ENCODE measurements around the gene PSMG1. TPM values are rescaled to one million over a fixed set of nuclear protein-coding genes. Genes with fewer than 3 reads are reported as not detected.

PSMG1 gene
- polyA plus RNA-seq, 1 of the 3 experiments (the other 2 are of a cell fraction), result 39.6 TPM

GRCh38 chr21:39224930-39225329 lies 41.7 kb upstream of the PSMG1 start:
- POLR2A ChIA-PET, result no interaction called here
- Histone ChIP-seq H3K36me3 (replicated peaks in 1 of 2; ENCODE audit: control insufficient read depth in 1 of 2, insufficient read depth in 2 of 2, low read length in 1 of 2) (peaks cover 73 to 79% of the 10 kb centered on the region in 2 experiments), H3K4me3 (ENCODE audit: low read depth in 2 of 2, low read length in 1 of 2) (no peak overlapping the region), H2AFZ (ENCODE audit: low read depth) (no peak overlapping the region), H3K79me2 (ENCODE audit: insufficient read depth) (no peaks in the 10 kb centered on the region), H3K27me3 (ENCODE audit: insufficient read depth) (no peaks in the 10 kb centered on the region), H3K9me2 (no peaks in the 10 kb centered on the region), H4K20me1 (ENCODE audit: insufficient read depth) (no peaks in the 10 kb centered on the region), H3F3A (replicated peaks; ENCODE audit: insufficient read depth) (no peaks in the 10 kb centered on the region), H3K4me1 (ENCODE audit: control insufficient read depth in 1 of 2, insufficient read depth in 2 of 2, low read depth in 1 of 2, low read length in 1 of 2) (no peaks in the 10 kb centered on the region), H3K27ac (ENCODE audit: low read depth in 2 of 2, low read length in 1 of 2) (no peak overlapping the region), H3K9me3 (no peaks in the 10 kb centered on the region), H3K9ac (no peak overlapping the region), H3K4me2 (no peak overlapping the region)
- CTCF ChIA-PET, result no interaction called here
- WGBS (ENCODE audit: low lambda C conversion rate), result 100% methylated on average over 3 of the region's 3 CpGs
- TF ChIP-seq GABPA (IDR thresholded peaks at IDR 0.05; ENCODE audit: low read depth), result no peak
- TF ChIP-seq SIN3A (IDR thresholded peaks at IDR 0.05; ENCODE audit: borderline replicate concordance, low read depth, low read length), result no peak
- no peak for TF ChIP-seq RCOR1 (IDR thresholded peaks at IDR 0.05; ENCODE audit: low read length)
- TF ChIP-seq MXI1 (IDR thresholded peaks at IDR 0.05; ENCODE audit: low read depth, low read length), result no peak
- TF ChIP-seq TEAD4 (IDR thresholded peaks at IDR 0.05; ENCODE audit: borderline replicate concordance, insufficient read depth), result no peak
- TF ChIP-seq, protein P1, sequence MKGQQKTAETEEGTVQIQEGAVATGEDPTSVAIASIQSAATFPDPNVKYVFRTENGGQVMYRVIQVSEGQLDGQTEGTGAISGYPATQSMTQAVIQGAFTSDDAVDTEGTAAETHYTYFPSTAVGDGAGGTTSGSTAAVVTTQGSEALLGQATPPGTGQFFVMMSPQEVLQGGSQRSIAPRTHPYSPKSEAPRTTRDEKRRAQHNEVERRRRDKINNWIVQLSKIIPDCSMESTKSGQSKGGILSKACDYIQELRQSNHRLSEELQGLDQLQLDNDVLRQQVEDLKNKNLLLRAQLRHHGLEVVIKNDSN (IDR thresholded peaks at IDR 0.05; ENCODE audit: borderline replicate concordance, low read depth), result no peak
- no peak for TF ChIP-seq NFIC (IDR thresholded peaks at IDR 0.05; ENCODE audit: borderline replicate concordance)
- TF ChIP-seq, protein P2, sequence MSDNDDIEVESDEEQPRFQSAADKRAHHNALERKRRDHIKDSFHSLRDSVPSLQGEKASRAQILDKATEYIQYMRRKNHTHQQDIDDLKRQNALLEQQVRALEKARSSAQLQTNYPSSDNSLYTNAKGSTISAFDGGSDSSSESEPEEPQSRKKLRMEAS (IDR thresholded peaks at IDR 0.05; ENCODE audit: low read depth), result no peak
- TF ChIP-seq CHD2 (IDR thresholded peaks at IDR 0.05; ENCODE audit: low read length, partially characterized antibody), result no peak
- TF ChIP-seq JUND (IDR thresholded peaks at IDR 0.05), result no peak
- TF ChIP-seq, protein P3, sequence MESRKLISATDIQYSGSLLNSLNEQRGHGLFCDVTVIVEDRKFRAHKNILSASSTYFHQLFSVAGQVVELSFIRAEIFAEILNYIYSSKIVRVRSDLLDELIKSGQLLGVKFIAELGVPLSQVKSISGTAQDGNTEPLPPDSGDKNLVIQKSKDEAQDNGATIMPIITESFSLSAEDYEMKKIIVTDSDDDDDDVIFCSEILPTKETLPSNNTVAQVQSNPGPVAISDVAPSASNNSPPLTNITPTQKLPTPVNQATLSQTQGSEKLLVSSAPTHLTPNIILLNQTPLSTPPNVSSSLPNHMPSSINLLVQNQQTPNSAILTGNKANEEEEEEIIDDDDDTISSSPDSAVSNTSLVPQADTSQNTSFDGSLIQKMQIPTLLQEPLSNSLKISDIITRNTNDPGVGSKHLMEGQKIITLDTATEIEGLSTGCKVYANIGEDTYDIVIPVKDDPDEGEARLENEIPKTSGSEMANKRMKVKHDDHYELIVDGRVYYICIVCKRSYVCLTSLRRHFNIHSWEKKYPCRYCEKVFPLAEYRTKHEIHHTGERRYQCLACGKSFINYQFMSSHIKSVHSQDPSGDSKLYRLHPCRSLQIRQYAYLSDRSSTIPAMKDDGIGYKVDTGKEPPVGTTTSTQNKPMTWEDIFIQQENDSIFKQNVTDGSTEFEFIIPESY (IDR thresholded peaks at IDR 0.05; ENCODE audit: borderline replicate concordance, low read depth), result no peak
- no peak for DNase-seq

DNA sequence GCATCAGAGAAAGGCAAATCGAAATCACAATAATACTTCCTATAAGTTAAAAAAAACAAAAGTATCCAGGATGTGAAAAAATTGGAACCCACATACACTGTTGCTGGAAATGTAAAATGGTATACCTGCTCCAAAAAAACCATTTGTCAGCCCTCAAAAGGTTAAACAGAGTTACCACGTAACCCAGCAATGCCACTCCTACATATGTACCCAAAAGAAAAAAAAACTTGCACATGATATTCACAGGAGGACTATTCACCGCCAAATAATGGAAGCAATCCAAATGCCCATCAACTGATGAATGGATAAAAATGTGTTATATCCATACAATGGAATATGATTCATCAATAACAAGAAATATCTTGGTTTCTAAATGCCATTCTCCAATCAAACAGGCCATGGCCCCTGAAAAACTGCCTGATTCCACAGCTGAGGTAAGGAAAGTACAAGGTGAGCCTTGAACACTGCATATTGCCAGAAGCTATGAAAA lies 38.8 kb upstream of the PSMG1 start:
- no peaks in the 10 kb centered on the region for H3K27me3 ChIP-seq (ENCODE audit: insufficient read depth)
- no peak overlapping the region for H2AFZ ChIP-seq (ENCODE audit: low read depth)
- no peak for TF ChIP-seq MEF2A (IDR thresholded peaks at IDR 0.05; ENCODE audit: borderline replicate concordance, low read depth)
- no peak for TF ChIP-seq RXRA (IDR thresholded peaks at IDR 0.05; ENCODE audit: borderline replicate concordance, low read depth)
- no peak for TF ChIP-seq NFIC (IDR thresholded peaks at IDR 0.05; ENCODE audit: borderline replicate concordance)
- TF ChIP-seq FOXJ3 (CRISPR knock-in tag; IDR thresholded peaks at IDR 0.05), result no peak
- TF ChIP-seq RCOR1 (IDR thresholded peaks at IDR 0.05; ENCODE audit: low read length), result no peak
- TF ChIP-seq RAD21 (IDR thresholded peaks at IDR 0.05; ENCODE audit: low read length), result no peak
- TF ChIP-seq, protein P4, sequence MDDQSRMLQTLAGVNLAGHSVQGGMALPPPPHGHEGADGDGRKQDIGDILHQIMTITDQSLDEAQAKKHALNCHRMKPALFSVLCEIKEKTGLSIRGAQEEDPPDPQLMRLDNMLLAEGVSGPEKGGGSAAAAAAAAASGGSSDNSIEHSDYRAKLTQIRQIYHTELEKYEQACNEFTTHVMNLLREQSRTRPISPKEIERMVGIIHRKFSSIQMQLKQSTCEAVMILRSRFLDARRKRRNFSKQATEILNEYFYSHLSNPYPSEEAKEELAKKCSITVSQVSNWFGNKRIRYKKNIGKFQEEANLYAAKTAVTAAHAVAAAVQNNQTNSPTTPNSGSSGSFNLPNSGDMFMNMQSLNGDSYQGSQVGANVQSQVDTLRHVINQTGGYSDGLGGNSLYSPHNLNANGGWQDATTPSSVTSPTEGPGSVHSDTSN (IDR thresholded peaks at IDR 0.05), result no peak
- 95% methylated on average over 3 of the region's 3 CpGs for WGBS (ENCODE audit: low lambda C conversion rate)
- H3F3A ChIP-seq (replicated peaks; ENCODE audit: insufficient read depth), result peaks cover 3% of the 10 kb centered on the region
- CTCF ChIA-PET, result no interaction called here
- no peaks in the 10 kb centered on the region for H3K9me2 ChIP-seq
- POLR2A ChIA-PET, result no interaction called here
- no peak for DNase-seq
- no peak overlapping the region for H3K27ac ChIP-seq (ENCODE audit: low read depth in 2 of 2, low read length in 1 of 2)
- H3K79me2 ChIP-seq (ENCODE audit: insufficient read depth), result no peaks in the 10 kb centered on the region
- H3K9ac ChIP-seq, result no peak overlapping the region
- no peaks in the 10 kb centered on the region for H3K4me1 ChIP-seq (ENCODE audit: control insufficient read depth in 1 of 2, insufficient read depth in 2 of 2, low read depth in 1 of 2, low read length in 1 of 2)
- no peak overlapping the region for H3K4me2 ChIP-seq
- peaks cover 73 to 77% of the 10 kb centered on the region in 2 experiments for H3K36me3 ChIP-seq (replicated peaks in 1 of 2; ENCODE audit: control insufficient read depth in 1 of 2, insufficient read depth in 2 of 2, low read length in 1 of 2)
- no peaks in the 10 kb centered on the region for H4K20me1 ChIP-seq (ENCODE audit: insufficient read depth)
- no peak overlapping the region for H3K4me3 ChIP-seq (ENCODE audit: low read depth in 2 of 2, low read length in 1 of 2)
- H3K9me3 ChIP-seq, result no peaks in the 10 kb centered on the region

Data from SK-N-SH (cell line).